COLO668 (cell line): Measurements from ENCODE around the gene SORCS2.

Source experiments
- DNase-seq: peaks from one replicate; lab custom pipeline; 2025; ENCODE audit not compliant: unreplicated experiment; lab: John Stamatoyannopoulos, UW

SORCS2 gene

DNA sequence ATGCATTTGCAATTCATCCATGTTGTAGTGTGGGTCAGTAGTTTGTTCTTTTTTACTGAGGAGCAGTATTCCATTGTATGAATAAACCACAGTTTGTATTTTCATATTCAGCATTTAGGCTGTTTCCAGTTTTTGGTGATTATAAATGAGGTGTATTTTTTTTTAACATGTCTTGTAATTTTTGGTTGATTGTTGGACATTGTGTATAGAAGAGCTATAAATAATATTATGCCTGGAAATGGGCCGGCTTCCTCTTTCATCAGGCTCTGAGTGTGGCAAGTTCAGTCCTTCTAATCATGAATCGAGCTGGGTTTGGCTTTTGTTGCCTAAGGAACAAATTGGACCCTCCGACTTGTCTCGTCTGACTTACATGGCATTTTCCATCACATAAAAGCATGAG lies 126.7 kb downstream of the SORCS2 start:
- DNase-seq = no peak

- DNase-seq = no peak
Observed at GRCh38 chr4:7320206-7320797, 128.0 kb downstream of the SORCS2 start.

- DNase-seq = no peak
Observed at GRCh38 chr4:7322166-7322991, 130.0 kb downstream of the SORCS2 start.

- DNase-seq = no peak
Observed at GRCh38 chr4:7323461-7323871, 131.1 kb downstream of the SORCS2 start.

DNA sequence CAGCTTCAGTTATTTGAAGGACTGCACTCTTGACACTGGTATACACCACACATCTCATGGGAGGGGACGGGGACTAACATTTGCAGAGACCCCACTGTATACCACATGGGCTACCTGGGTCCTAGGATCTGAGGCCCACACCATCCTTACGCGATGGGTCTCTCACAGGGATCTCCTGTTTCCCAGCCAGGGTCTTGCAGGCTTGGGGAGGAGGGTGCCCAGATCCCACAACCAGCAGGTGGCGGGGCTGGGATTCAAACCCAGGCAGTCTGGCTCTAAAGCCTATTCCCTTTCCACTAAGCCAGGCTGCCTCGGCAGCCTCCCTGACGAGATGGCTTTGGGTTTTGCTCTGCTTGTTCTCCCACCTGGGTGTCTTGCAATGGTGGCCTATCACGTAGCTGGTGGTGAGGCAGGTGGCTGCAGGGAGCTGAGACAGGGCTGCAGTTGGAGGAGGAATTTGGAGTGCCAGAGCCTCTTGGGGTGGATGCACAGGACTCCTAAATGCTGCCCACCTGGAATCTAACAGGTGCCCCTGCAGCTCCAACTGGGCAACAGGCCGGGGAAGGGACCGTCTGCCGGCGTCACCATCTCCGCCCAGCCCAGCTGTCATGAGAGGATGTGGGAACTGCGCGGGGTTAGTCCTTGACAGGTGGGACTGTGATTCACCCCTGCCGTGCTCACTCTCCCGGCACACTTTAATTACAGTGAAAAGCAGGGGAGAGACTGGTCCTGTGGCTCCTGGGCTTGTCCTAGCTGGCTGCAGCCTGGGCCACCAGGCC lies 131.7 kb downstream of the SORCS2 start:
- DNase-seq = peak; percentile 34

DNA sequence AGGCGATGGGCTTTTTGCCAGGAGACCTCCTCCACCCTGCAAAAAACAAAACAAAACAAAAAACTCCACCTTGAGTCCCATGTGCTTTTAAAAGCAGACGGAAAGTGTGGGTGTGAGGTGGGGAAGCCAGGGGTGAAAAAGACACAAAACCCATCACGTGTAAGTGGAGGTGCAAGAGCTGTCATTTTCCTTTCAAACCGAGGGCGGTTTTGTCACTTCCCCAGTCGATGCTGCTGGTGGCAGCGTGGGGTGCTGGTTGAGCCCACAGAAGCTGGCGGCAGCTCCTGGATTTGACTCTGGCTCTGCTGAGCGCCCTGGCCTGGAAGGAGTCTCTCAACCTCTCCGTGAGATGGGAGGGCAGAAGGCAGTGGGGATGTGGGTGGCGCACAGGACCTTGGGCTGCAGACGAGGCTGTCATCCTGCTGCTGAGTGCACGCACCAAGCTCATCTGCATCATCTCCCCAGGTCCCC lies 132.3 kb downstream of the SORCS2 start:
- no peak for DNase-seq

DNA sequence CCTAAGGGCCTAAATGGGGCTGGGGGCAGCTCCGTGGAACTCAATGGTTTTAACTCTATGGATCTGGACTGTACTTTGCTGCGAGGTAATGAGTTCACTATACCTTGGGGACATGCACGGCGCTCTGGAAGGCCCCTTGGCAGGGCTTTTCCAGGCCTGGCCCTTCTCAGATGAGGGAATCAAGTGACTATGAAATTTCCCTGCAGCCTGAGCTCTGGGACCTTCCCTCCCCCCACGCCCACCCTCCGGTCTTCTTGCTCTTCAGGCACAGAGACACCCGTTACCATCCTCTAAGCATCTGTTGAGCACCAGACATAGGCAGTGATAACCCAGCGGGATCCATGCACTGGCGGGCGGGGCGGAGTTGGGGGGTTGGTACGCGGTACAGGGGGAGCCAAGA lies 133.2 kb downstream of the SORCS2 start:
- DNase-seq = no peak

- DNase-seq = no peak
Observed at GRCh38 chr4:7326306-7326692, 134.0 kb downstream of the SORCS2 start.

GRCh38 chr4:7326693-7327340 lies 134.5 kb downstream of the SORCS2 start:
- no peak for DNase-seq

DNA sequence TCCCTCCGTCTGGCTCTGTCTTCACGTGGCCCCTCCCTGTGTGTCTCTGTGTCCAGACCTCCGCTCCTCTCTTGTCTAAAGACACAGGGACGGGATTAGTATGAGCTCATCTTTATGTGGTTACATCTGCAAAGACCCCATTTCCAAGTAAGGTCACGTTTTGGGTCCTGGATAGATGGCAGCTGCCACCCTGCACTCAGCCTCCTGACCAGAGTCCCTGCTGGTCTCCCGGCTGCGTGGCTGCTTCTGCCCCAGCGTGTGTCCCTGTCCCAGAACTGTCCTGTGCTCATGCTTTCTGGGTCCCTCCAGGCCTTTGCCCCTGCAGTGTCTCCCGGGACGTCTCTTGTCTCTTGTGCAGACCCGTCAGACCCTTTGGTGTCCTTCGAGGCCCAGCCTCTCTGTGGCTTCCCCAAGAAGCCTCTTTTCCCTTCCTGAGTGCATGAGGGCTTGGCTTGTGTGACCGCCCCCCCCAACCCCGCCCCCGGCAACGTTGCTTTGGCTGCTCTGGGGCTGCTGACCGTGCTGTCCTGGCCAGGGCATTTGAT lies 135.1 kb downstream of the SORCS2 start:
- no peak for DNase-seq

DNA sequence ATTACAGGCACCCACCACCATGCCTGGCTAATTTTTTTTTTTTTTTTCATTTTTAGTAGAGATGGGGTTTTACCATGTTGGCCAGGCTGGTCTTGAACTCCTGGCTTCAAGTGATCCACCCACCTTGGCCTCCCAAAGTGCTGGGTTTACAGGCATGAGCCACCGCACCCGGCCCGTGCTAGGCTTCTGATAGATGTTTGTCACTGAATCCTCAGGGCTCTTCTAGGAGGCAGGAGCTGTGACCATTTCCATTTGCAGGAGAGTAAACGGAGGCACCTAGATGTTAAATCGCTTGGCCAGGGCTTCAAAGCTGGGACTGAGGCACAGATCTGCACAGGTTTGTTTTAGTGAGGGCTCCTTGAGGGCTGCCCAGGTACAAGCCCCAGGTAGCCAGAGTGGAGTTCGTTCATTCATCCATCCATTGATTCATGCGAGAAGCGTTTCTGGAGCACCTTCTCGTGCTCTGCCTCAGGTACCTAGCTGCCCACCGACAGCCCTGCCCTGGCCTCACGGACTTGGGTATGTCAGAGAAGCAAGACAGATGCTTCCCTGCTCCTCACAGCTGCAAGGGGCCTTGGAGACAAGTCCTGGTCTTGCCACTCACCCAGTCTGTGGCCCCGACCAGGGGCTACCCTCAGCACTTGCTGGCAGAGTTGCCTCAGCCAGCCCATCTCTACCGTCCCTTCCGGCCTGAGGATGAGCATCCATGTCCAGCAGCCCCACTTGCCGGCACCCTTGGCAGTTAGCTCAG lies 136.0 kb downstream of the SORCS2 start:
- DNase-seq = no peak

- no peak for DNase-seq
Observed at GRCh38 chr4:7328913-7329638, 136.7 kb downstream of the SORCS2 start.

- no peak for DNase-seq
Observed at GRCh38 chr4:7330031-7330596, 137.8 kb downstream of the SORCS2 start.

DNA sequence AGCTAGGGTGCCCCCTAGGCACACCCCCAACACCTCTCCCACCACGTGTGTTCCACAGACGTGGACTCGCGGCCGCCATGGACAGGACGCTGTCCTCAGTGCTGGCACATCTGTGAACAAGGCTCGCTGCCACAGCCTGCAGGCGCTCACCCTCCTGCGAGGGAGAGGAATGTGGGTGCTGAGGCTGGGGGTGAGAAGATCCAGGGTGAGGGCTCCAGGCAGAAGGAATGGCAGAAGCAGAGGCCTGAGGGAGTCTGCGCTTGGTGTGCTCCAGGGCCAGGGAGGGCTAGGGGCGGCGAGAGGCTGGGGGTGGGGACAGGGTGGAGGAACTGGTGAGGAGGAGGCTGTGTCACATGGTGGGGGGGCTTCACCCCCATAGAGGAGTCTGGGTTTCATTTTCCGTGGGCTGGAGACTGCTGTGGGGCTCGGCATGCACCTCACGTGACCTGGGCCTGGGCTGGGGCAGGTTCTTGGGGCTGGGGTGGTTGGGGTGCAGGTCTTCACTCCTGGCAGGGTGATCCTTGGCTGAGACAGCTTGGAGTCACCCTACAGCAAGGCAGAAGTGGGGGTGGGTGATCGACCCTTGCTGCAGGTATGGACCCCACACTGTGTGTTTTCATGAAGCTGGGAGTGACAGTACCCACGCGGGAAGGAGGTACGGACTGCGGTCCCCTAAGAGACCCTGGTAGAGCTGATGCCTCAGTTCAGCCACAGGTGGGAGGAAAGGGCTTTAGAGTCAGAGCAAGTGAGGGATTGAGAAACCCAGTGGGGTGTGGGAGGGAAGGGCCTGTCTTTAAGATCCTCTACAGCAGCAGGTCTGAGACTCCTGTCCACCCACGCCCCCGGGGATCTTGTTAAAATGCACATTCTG lies 138.7 kb downstream of the SORCS2 start:
- no peak for DNase-seq

- DNase-seq = no peak
Observed at GRCh38 chr4:7331682-7332000, 139.3 kb downstream of the SORCS2 start.

DNA sequence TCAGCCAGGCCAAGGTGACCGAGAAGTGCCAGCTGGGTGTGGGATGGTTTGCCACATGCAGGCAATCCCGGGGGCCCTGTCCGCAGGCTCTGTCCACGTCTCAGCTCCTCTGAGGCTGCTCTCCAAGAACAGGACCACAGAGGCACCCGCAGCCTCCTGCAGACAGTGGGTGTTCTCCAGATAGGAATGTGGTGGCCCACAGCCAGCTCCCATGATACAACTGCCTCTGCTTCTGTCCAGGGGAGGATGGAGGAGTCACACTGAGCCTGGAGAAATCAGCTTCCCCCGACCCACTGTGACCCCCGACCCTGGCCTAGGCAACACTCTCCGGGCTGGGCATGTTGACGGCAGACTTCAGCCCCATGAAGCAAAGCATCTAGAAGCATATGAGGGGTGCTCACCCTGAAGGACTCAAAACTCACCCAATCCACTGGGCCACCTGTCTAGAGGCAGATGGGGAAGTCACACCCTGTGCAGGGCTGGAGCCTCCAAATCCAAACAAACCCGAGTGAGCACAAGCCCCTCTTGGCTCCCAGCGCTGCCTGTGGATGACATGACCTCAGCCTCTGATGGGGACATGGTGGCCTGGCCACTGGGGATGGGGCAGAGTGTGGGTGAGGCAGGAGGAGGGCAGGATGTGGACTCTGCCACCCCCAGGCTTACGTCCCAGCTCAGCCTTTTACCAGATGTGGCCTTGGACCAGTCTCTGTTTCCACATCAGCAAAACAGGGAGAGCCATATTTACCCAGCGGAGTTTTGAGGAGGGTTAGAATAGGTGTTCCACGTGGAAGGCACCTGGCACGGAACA lies 140.1 kb downstream of the SORCS2 start:
- DNase-seq = no peak

- no peak for DNase-seq
Observed at GRCh38 chr4:7333024-7333780, 140.9 kb downstream of the SORCS2 start.
